Measurements from ENCODE around the gene PCDHGA4.
"Not testable (repeated sequence)": the region's sequence is repeated elsewhere in the genome, so short reads cannot be mapped to it uniquely, and the experiment has no call there.

Gene PCDHGA4

GRCh38 chr5:141345327-141345726, 9.5 kb upstream of the PCDHGA4 start (continued):
- TF ChIP-seq TSHZ2 (CRISPR knock-in tag; IDR thresholded peaks at IDR 0.05) = no peak
- no peak for TF ChIP-seq TOX (CRISPR knock-in tag; IDR thresholded peaks at IDR 0.05; ENCODE audit: borderline replicate concordance)

GRCh38 chr5:141346017-141346416, 8.8 kb upstream of the PCDHGA4 start:
- ATAC-seq = not testable (repeated sequence)

GRCh38 chr5:141349917-141350619, 4.8 kb upstream of the PCDHGA4 start, which contains the start of gene PCDHGB1:
Gene PCDHGB1 (plus strand): TSS chr5:141350099. CDS start chr5:141350261, 162 bp downstream.
- no peak for TF ChIP-seq CREB5 (CRISPR knock-in tag; IDR thresholded peaks at IDR 0.05; ENCODE audit: low read depth)
- no peak for TF ChIP-seq ZNF565 (CRISPR knock-in tag; conservative IDR thresholded peaks at IDR 0.05; ENCODE audit: low read depth)
- TF ChIP-seq PPARA (CRISPR knock-in tag; IDR thresholded peaks at IDR 0.05; ENCODE audit: borderline replicate concordance) = no peak
- no peak for TF ChIP-seq CSRNP3 (CRISPR knock-in tag; IDR thresholded peaks at IDR 0.05)
- TF ChIP-seq BACH2 (CRISPR knock-in tag; IDR thresholded peaks at IDR 0.05; ENCODE audit: borderline replicate concordance) = no peak
- TF ChIP-seq TSHZ2 (CRISPR knock-in tag; IDR thresholded peaks at IDR 0.05) = no peak
- ATAC-seq = peak; percentile 27; the same call in 1 of the 3 replicates

GRCh38 chr5:141351591-141351990, 3.2 kb upstream of the PCDHGA4 start:
- TF ChIP-seq ISL1 (CRISPR knock-in tag; IDR thresholded peaks at IDR 0.05) (no peak), OSR1 (CRISPR knock-in tag; IDR thresholded peaks at IDR 0.05) (no peak)
- no peak for ATAC-seq

- no peak for ATAC-seq
- TF ChIP-seq OSR1 (CRISPR knock-in tag; IDR thresholded peaks at IDR 0.05) = no peak
- no peak for TF ChIP-seq PPARA (CRISPR knock-in tag; IDR thresholded peaks at IDR 0.05; ENCODE audit: borderline replicate concordance)
- TF ChIP-seq POU6F1 (CRISPR knock-in tag; IDR thresholded peaks at IDR 0.05; ENCODE audit: borderline replicate concordance, low read depth) = no peak
- TF ChIP-seq TSHZ2 (CRISPR knock-in tag; IDR thresholded peaks at IDR 0.05) = no peak
- TF ChIP-seq ZNF8 (CRISPR knock-in tag; IDR thresholded peaks at IDR 0.05) = no peak
- TF ChIP-seq ARNTL (CRISPR knock-in tag; IDR thresholded peaks at IDR 0.05; ENCODE audit: borderline replicate concordance, low read depth) = no peak
- TF ChIP-seq GLIS3 (CRISPR knock-in tag; IDR thresholded peaks at IDR 0.05) = no peak
- TF ChIP-seq TCF4 (CRISPR knock-in tag; IDR thresholded peaks at IDR 0.05; ENCODE audit: borderline replicate concordance) = no peak
- no peak for TF ChIP-seq ESRRG (CRISPR knock-in tag; IDR thresholded peaks at IDR 0.05)
- TF ChIP-seq SNAI2 (CRISPR knock-in tag; IDR thresholded peaks at IDR 0.05) = no peak
- TF ChIP-seq ZNF565 (CRISPR knock-in tag; conservative IDR thresholded peaks at IDR 0.05; ENCODE audit: low read depth) = no peak
- no peak for TF ChIP-seq ZFP3 (CRISPR knock-in tag; IDR thresholded peaks at IDR 0.05)
- TF ChIP-seq TOX (CRISPR knock-in tag; IDR thresholded peaks at IDR 0.05; ENCODE audit: borderline replicate concordance) = no peak
Observed at GRCh38 chr5:141355641-141356040, 820 bp downstream of the PCDHGA4 start.

All from SK-N-SH treated with all-trans-retinoic acid at 6 μM for 48 hours (cell line).